Natural killer cell treated with Interleukin-12 subunit alpha and Interleukin-12 subunit beta and Interleukin-15 and Interleukin-18, amount 100 ng/mL, for 72 hours (primary cell): ENCODE measurements around the gene CSTB. TPM values are rescaled to one million over a fixed set of nuclear protein-coding genes. Genes with fewer than 3 reads are reported as not detected.

ENCODE experiments used
- ATAC-seq, 2 donors: fragments of 150-1000 bp; cut with Tn5 transposase in 1 of 2; sonication (Bioruptor Pico), chemical (Tn5 transposase) in 1 of 2; 2 replicates each; pipeline ENCODE4 v1.10.0; 2021
- DNase-seq: peaks from one replicate; pipeline ENCODE4 v3.0.0; 2022; ENCODE audit warnings: low spot score
- H3K27ac Mint-ChIP-seq, 2 donors: 1 replicate in 1 of 2; 2 replicates in 1 of 2; pipeline ENCODE4 v1.8.0; 2022; ENCODE audit warnings: mixed read lengths in 2 of 2, mild to moderate bottlenecking in 1 of 2, moderate library complexity in 1 of 2
- H3K27me3 Mint-ChIP-seq, 2 donors: 1 replicate in 1 of 2; 2 replicates in 1 of 2; pipeline ENCODE4 v1.8.0; 2022; ENCODE audit warnings: mixed read lengths in 2 of 2
- H3K36me3 Mint-ChIP-seq: one replicate; pipeline ENCODE4 v1.8.0; 2022; ENCODE audit warnings: mixed read lengths
- H3K4me1 Mint-ChIP-seq, 2 donors: 1 replicate in 1 of 2; 2 replicates in 1 of 2; pipeline ENCODE4 v1.8.0; 2022; ENCODE audit warnings: low read depth in 2 of 2, mixed read lengths in 2 of 2, mild to moderate bottlenecking in 1 of 2
- H3K4me3 Mint-ChIP-seq: one replicate; pipeline ENCODE4 v1.8.0; 2022; ENCODE audit warnings: mixed read lengths
- H3K9me3 Mint-ChIP-seq: 2 replicates; pipeline ENCODE4 v1.8.0; 2022; ENCODE audit warnings: mixed read lengths
- total RNA-seq, 2 donors: library from RNA; stranded (reverse); gene quantifications; one replicate each; pipeline ENCODE4 v1.2.3, GENCODE V29; 2022

Gene CSTB
- total RNA-seq, 2 donors from 2014 or later, result 15.3 to 15.4 TPM

GRCh38 chr21:43805275-43805800, 29.2 kb upstream of the CSTB start:
- no peaks in the 10 kb centered on the region for H3K4me1 Mint-ChIP-seq
- H3K27ac Mint-ChIP-seq, result peak overlapping the region in 1 of 2 donors; percentile 5
- H3K4me3 Mint-ChIP-seq, result no peak overlapping the region
- ATAC-seq, result no peak
- no peak for DNase-seq
- H3K36me3 Mint-ChIP-seq, result no peaks in the 10 kb centered on the region
- H3K9me3 Mint-ChIP-seq, result no peaks in the 10 kb centered on the region
- H3K27me3 Mint-ChIP-seq, result no peaks in the 10 kb centered on the region

GRCh38 chr21:43803558-43804300, 27.6 kb upstream of the CSTB start:
- no peak for DNase-seq
- Mint-ChIP-seq H3K27ac (no peak overlapping the region), H3K4me3 (no peak overlapping the region), H3K36me3 (no peaks in the 10 kb centered on the region), H3K27me3 (no peaks in the 10 kb centered on the region), H3K9me3 (no peaks in the 10 kb centered on the region), H3K4me1 (peaks cover 0 to 2% of the 10 kb centered on the region in 2 donors)
- ATAC-seq, result no peak

- Mint-ChIP-seq H3K4me1 (peaks cover 0 to 2% of the 10 kb centered on the region in 2 donors), H3K27ac (no peak overlapping the region), H3K4me3 (no peak overlapping the region), H3K9me3 (no peaks in the 10 kb centered on the region), H3K27me3 (no peaks in the 10 kb centered on the region), H3K36me3 (no peaks in the 10 kb centered on the region)
- DNase-seq, result no peak
- no peak for ATAC-seq
Observed at GRCh38 chr21:43802713-43803313, 26.7 kb upstream of the CSTB start.

GRCh38 chr21:43801006-43801783, 25.1 kb upstream of the CSTB start:
- H3K9me3 Mint-ChIP-seq, result no peaks in the 10 kb centered on the region
- no peak overlapping the region for H3K4me3 Mint-ChIP-seq
- H3K27ac Mint-ChIP-seq, result no peak overlapping the region
- ATAC-seq (no peak), DNase-seq (no peak)
- H3K27me3 Mint-ChIP-seq, result no peaks in the 10 kb centered on the region
- no peaks in the 10 kb centered on the region for H3K36me3 Mint-ChIP-seq
- H3K4me1 Mint-ChIP-seq, result peaks cover 0 to 2% of the 10 kb centered on the region in 2 donors

- H3K4me1 Mint-ChIP-seq, result peaks cover 0 to 2% of the 10 kb centered on the region in 2 donors
- H3K4me3 Mint-ChIP-seq, result no peak overlapping the region
- no peaks in the 10 kb centered on the region for H3K27me3 Mint-ChIP-seq
- DNase-seq, result no peak
- no peak for ATAC-seq
- H3K9me3 Mint-ChIP-seq, result no peaks in the 10 kb centered on the region
- no peaks in the 10 kb centered on the region for H3K36me3 Mint-ChIP-seq
- no peak overlapping the region for H3K27ac Mint-ChIP-seq
Observed at GRCh38 chr21:43800566-43800965, 24.5 kb upstream of the CSTB start.

GRCh38 chr21:43800124-43800523, 24.0 kb upstream of the CSTB start:
- Mint-ChIP-seq H3K9me3 (no peaks in the 10 kb centered on the region), H3K4me3 (no peak overlapping the region), H3K27me3 (no peaks in the 10 kb centered on the region), H3K36me3 (peaks cover 4% of the 10 kb centered on the region), H3K4me1 (peaks cover 0 to 4% of the 10 kb centered on the region in 2 donors), H3K27ac (no peak overlapping the region)
- DNase-seq, result no peak
- no peak for ATAC-seq

GRCh38 chr21:43799301-43799840, 23.3 kb upstream of the CSTB start:
- H3K36me3 Mint-ChIP-seq, result peaks cover 6% of the 10 kb centered on the region

GRCh38 chr21:43797925-43798715, 22.0 kb upstream of the CSTB start:
- H3K27me3 Mint-ChIP-seq, result no peaks in the 10 kb centered on the region
- no peak overlapping the region for H3K4me3 Mint-ChIP-seq
- ATAC-seq (no peak), DNase-seq (no peak)
- peaks cover 6% of the 10 kb centered on the region for H3K36me3 Mint-ChIP-seq
- no peaks in the 10 kb centered on the region for H3K9me3 Mint-ChIP-seq
- no peak overlapping the region for H3K27ac Mint-ChIP-seq
- H3K4me1 Mint-ChIP-seq, result peaks cover 0 to 5% of the 10 kb centered on the region in 2 donors

More at GRCh38 chr21:43799301-43799840, 23.3 kb upstream of the CSTB start:
- H3K27ac Mint-ChIP-seq, result no peak overlapping the region
- DNase-seq, result no peak
- H3K9me3 Mint-ChIP-seq, result no peaks in the 10 kb centered on the region
- no peak for ATAC-seq
- H3K4me1 Mint-ChIP-seq, result peaks cover 0 to 5% of the 10 kb centered on the region in 2 donors
- no peaks in the 10 kb centered on the region for H3K27me3 Mint-ChIP-seq
- H3K4me3 Mint-ChIP-seq, result no peak overlapping the region

- H3K36me3 Mint-ChIP-seq, result peaks cover 8% of the 10 kb centered on the region
- ATAC-seq (no peak), DNase-seq (no peak)
- H3K9me3 Mint-ChIP-seq, result no peaks in the 10 kb centered on the region
- no peaks in the 10 kb centered on the region for H3K27me3 Mint-ChIP-seq
- no peak overlapping the region for H3K27ac Mint-ChIP-seq
- H3K4me1 Mint-ChIP-seq, result peaks cover 0 to 7% of the 10 kb centered on the region in 2 donors
- H3K4me3 Mint-ChIP-seq, result no peak overlapping the region
Observed at GRCh38 chr21:43797415-43797814, 21.3 kb upstream of the CSTB start.

- ATAC-seq (no peak), DNase-seq (no peak)
- H3K27ac Mint-ChIP-seq, result no peak overlapping the region
- H3K9me3 Mint-ChIP-seq, result no peaks in the 10 kb centered on the region
- H3K27me3 Mint-ChIP-seq, result no peaks in the 10 kb centered on the region
- H3K36me3 Mint-ChIP-seq, result peaks cover 15% of the 10 kb centered on the region
- peaks cover 12 to 16% of the 10 kb centered on the region in 2 donors for H3K4me1 Mint-ChIP-seq
- no peak overlapping the region for H3K4me3 Mint-ChIP-seq
Observed at GRCh38 chr21:43794857-43795256, 18.7 kb upstream of the CSTB start.

- DNase-seq (no peak), ATAC-seq (no peak)
- Mint-ChIP-seq H3K4me3 (no peak overlapping the region), H3K36me3 (peaks cover 15% of the 10 kb centered on the region), H3K27me3 (no peaks in the 10 kb centered on the region), H3K4me1 (peaks cover 13 to 17% of the 10 kb centered on the region in 2 donors), H3K9me3 (no peaks in the 10 kb centered on the region), H3K27ac (no peak overlapping the region)
Observed at GRCh38 chr21:43794311-43794710, 18.2 kb upstream of the CSTB start.

GRCh38 chr21:43793243-43793642, 17.1 kb upstream of the CSTB start:
- Mint-ChIP-seq H3K36me3 (peaks cover 15% of the 10 kb centered on the region), H3K4me3 (no peak overlapping the region), H3K27me3 (no peaks in the 10 kb centered on the region), H3K27ac (no peak overlapping the region), H3K9me3 (no peaks in the 10 kb centered on the region), H3K4me1 (peaks cover 13 to 17% of the 10 kb centered on the region in 2 donors)
- ATAC-seq (no peak), DNase-seq (no peak)

- Mint-ChIP-seq H3K4me1 (peaks cover 13 to 17% of the 10 kb centered on the region in 2 donors), H3K36me3 (peaks cover 15% of the 10 kb centered on the region), H3K9me3 (no peaks in the 10 kb centered on the region), H3K27me3 (no peaks in the 10 kb centered on the region), H3K4me3 (peak overlapping the region; percentile 66), H3K27ac (peak overlapping the region in 1 of 2 donors; percentile 12)
- DNase-seq, result no peak
- ATAC-seq, result no peak
Observed at GRCh38 chr21:43792406-43792805, 16.3 kb upstream of the CSTB start.
